ENCODE data around the gene FAM47E. TPM values are rescaled to one million over a fixed set of nuclear protein-coding genes. Genes with fewer than 3 reads are reported as not detected.

FAM47E gene
- total and polyA plus RNA-seq, 2 of the 13 experiments (the other 11 are each of a cell fraction or from before 2014, with no cell fraction given), result 0.33 to 0.66 TPM

GRCh38 chr4:76213415-76214176 lies 37.9 kb upstream of the FAM47E start, which contains the start of gene SCARB2 (continued):
- no peak for TF ChIP-seq ZNF407 (CRISPR knock-in tag; IDR thresholded peaks at IDR 0.05; ENCODE audit: not compliant biosample characterization)
- no peak for TF ChIP-seq RERE (CRISPR knock-in tag; IDR thresholded peaks at IDR 0.05; ENCODE audit: low read depth)
- TF ChIP-seq MBD4 (IDR thresholded peaks at IDR 0.05; ENCODE audit: borderline replicate concordance, low read length), result no peak
- TF ChIP-seq MTA1 (CRISPR knock-in tag; IDR thresholded peaks at IDR 0.05; ENCODE audit: borderline replicate concordance), result no peak; the same call in 1 of the 2 replicates
- TF ChIP-seq CCAR2 (optimal IDR thresholded peaks at IDR 0.05; ENCODE audit: low read depth, low read length), result no peak
- no peak for TF ChIP-seq PITX1 (CRISPR knock-in tag; IDR thresholded peaks at IDR 0.05)
- no peak for TF ChIP-seq NR2F6 (IDR thresholded peaks at IDR 0.05)
- no peak for TF ChIP-seq NR2F6 (CRISPR knock-in tag; IDR thresholded peaks at IDR 0.05)
- TF ChIP-seq HMGXB3 (CRISPR knock-in tag; IDR thresholded peaks at IDR 0.05; ENCODE audit: borderline replicate concordance), result no peak
- no peak for TF ChIP-seq ZNF839 (CRISPR knock-in tag; IDR thresholded peaks at IDR 0.05; ENCODE audit: borderline replicate concordance)
